CD14-positive monocyte (primary cell): ENCODE measurements around the gene RNF113B. TPM values are rescaled to one million over a fixed set of nuclear protein-coding genes. Genes with fewer than 3 reads are reported as not detected.

Experiments
- DNase-seq, 3 donors: peaks; one replicate each; pipeline ENCODE4 v3.0.0-alpha.2; 2011 to 2022
- H2AFZ ChIP-seq: 2 replicates; pipeline ENCODE4 v1.6.0; 2012; ENCODE audit warnings: mild to moderate bottlenecking, low read depth, low read length, inconsistent platforms; ENCODE audit not compliant: insufficient read depth, poor library complexity, severe bottlenecking
- H3K27ac ChIP-seq, 2 donors: 1 replicate in 1 of 2; 2 replicates in 1 of 2; pipeline ENCODE4 v1.5.1; 2012 to 2013; ENCODE audit warnings: low read length in 2 of 2, control low read depth in 1 of 2, inconsistent platforms in 1 of 2, low read depth in 1 of 2, mild to moderate bottlenecking in 1 of 2
- H3K27me3 ChIP-seq, 2 donors: one replicate each; pipeline versions ENCODE4 v1.6.0 to v1.6.1; 2011 to 2013; ENCODE audit warnings: low read length in 2 of 2; ENCODE audit not compliant: control insufficient read depth in 2 of 2, insufficient read depth in 2 of 2
- H3K36me3 ChIP-seq, 2 donors: replicated peaks in 1 of 2; 1 replicate in 1 of 2; 2 replicates in 1 of 2; pipeline versions ENCODE4 v1.5.1 to v1.6.1; 2012 to 2013; ENCODE audit warnings: low read length in 2 of 2, control low read depth in 1 of 2, inconsistent platforms in 1 of 2, mild to moderate bottlenecking in 1 of 2; ENCODE audit not compliant: insufficient read depth in 2 of 2, control insufficient read depth in 1 of 2
- H3K4me1 ChIP-seq, 2 donors: 1 replicate in 1 of 2; 2 replicates in 1 of 2; pipeline versions ENCODE4 v1.5.1 to v1.6.1; 2012 to 2013; ENCODE audit warnings: low read length in 2 of 2, control low read depth in 1 of 2, inconsistent platforms in 1 of 2, mild to moderate bottlenecking in 1 of 2, moderate library complexity in 1 of 2; ENCODE audit not compliant: insufficient read depth in 2 of 2, control insufficient read depth in 1 of 2
- H3K4me2 ChIP-seq: replicated peaks from 2 replicates; pipeline ENCODE3; 2012; ENCODE audit warnings: low read length, moderate library complexity, mild to moderate bottlenecking; ENCODE audit not compliant: poor library complexity, severe bottlenecking; ENCODE audit errors: extremely low read depth
- H3K4me3 ChIP-seq, 3 experiments: fragments of 200-600 bp in 1 of 3; sonication (generic) in 1 of 3; replicated peaks in 1 of 3; 1 replicate in 2 of 3; 2 replicates in 1 of 3; pipeline ENCODE4 v1.5.1; 2011 to 2013; ENCODE audit warnings: low read length in 3 of 3, mild to moderate bottlenecking in 3 of 3, control low read depth in 2 of 3, low read depth in 2 of 3, inconsistent platforms in 1 of 3, moderate library complexity in 1 of 3
- H3K79me2 ChIP-seq: 2 replicates; pipeline ENCODE4 v1.6.0; 2012; ENCODE audit warnings: mild to moderate bottlenecking, control low read depth, inconsistent platforms, low read length, moderate library complexity; ENCODE audit not compliant: insufficient read depth
- H3K9ac ChIP-seq: 2 replicates; pipeline ENCODE4 v1.6.0; 2017; ENCODE audit warnings: low read length, mild to moderate bottlenecking; ENCODE audit not compliant: insufficient read depth, poor library complexity, severe bottlenecking
- H3K9me3 ChIP-seq, 2 donors: replicated peaks in 1 of 2; 1 replicate in 1 of 2; 2 replicates in 1 of 2; pipeline versions ENCODE4 v1.5.1 to v1.6.1; 2012 to 2013; ENCODE audit warnings: low read length in 2 of 2, control low read depth in 1 of 2; ENCODE audit not compliant: control insufficient read depth in 1 of 2, insufficient read depth in 1 of 2
- H4K20me1 ChIP-seq: 2 replicates; pipeline ENCODE4 v1.6.0; 2012; ENCODE audit warnings: mild to moderate bottlenecking, low read length, control low read depth, moderate library complexity; ENCODE audit not compliant: insufficient read depth
- H3K27ac Mint-ChIP-seq, 7 donors: one replicate each; pipeline ENCODE4 v1.8.0; 2020; ENCODE audit warnings: mild to moderate bottlenecking in 7 of 7, mixed read lengths in 7 of 7, moderate library complexity in 6 of 7, inconsistent platforms in 2 of 7
- H3K27me3 Mint-ChIP-seq, 3 donors: one replicate each; pipeline ENCODE4 v1.8.0; 2021 to 2022; ENCODE audit warnings: low read depth in 3 of 3, mild to moderate bottlenecking in 3 of 3, mixed read lengths in 3 of 3, moderate library complexity in 3 of 3, inconsistent platforms in 1 of 3
- H3K36me3 Mint-ChIP-seq, 2 donors: one replicate each; pipeline ENCODE4 v1.8.0; 2020; ENCODE audit warnings: mixed read lengths in 2 of 2, inconsistent platforms in 1 of 2, mild to moderate bottlenecking in 1 of 2
- H3K4me1 Mint-ChIP-seq: one replicate; pipeline ENCODE4 v1.8.0; 2020; ENCODE audit warnings: mild to moderate bottlenecking, mixed read lengths
- H3K4me3 Mint-ChIP-seq, 2 donors: one replicate each; pipeline ENCODE4 v1.8.0; 2020; ENCODE audit warnings: mild to moderate bottlenecking in 2 of 2, mixed read lengths in 2 of 2, moderate library complexity in 1 of 2
- H3K9me3 Mint-ChIP-seq, 7 donors: one replicate each; pipeline ENCODE4 v1.8.0; 2020 to 2022; ENCODE audit warnings: mixed read lengths in 7 of 7, mild to moderate bottlenecking in 6 of 7, moderate library complexity in 6 of 7, inconsistent platforms in 2 of 7
- CTCF ChIP-seq: fragments of 200-600 bp; IDR thresholded peaks from one replicate; pipeline ENCODE4 v1.8.0; 2022; ENCODE audit warnings: antibody characterized with exemption, mild to moderate bottlenecking
- WGBS: methylation state at CpG from one replicate; pipeline ENCODE4 v1.1.5; 2013; ENCODE audit warnings: missing lambda C conversion rate; ENCODE audit not compliant: insufficient coverage; 5-methylcytosine and 5-hydroxymethylcytosine counted together
- intact Hi-C, 2 donors: fragments of 100-400 bp; cut with micrococcal nuclease; formaldehyde crosslinking; loops; one replicate each; pipeline versions ENCODE4 v1.15.0 to v1.15.1; 2023
- polyA plus RNA-seq, 3 donors: library from polyadenylated mRNA; depleted of rRNA in 1 of 3; unstranded in 2 of 3; stranded (reverse) in 1 of 3; fragments of 300-500 nt in 2 of 3; fragments of >200 nt in 1 of 3; fragmentation: Illumina TruSeq in 2 of 3; gene quantifications; 1 replicate in 2 of 3; 2 replicates in 1 of 3; pipeline ENCODE4 v1.2.3, GENCODE V29; 2012 to 2021

RNF113B gene
- polyA plus RNA-seq, 3 donors, result not detected

DNA sequence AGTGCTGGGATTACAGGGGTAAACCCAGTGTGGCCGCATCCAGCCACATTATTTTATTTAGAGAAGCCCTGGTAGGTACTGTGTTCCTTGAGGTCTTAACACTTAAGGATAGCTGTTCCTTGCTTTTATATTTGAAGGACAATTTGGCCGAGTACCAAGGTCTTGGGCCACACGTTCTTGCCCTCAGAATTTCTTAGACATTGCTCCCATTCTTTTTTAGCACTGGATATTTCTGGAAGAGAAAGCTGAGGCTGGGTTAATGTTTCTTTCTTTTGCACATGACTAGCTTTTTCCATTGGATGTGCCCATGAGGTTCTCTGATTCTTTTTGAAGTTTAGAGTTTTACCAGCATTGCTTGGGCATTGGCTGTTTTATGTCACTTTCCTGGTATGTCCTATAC, 5.5 kb upstream of the RNF113B start:
- TF ChIP-seq CTCF, result no peak
- H3K79me2 ChIP-seq, result no peaks in the 10 kb centered on the region
- intact Hi-C loops, result no loop called here
- no CpG with 5 or more reads among the region's 3 CpGs for WGBS
- Mint-ChIP-seq H3K36me3 (no peaks in the 10 kb centered on the region), H3K27me3 (peaks cover 0 to 3% (median 0%) of the 10 kb centered on the region in 3 donors), H3K27ac (no peak overlapping the region), H3K4me3 (no peak overlapping the region), H3K4me1 (no peaks in the 10 kb centered on the region), H3K9me3 (peaks cover 0 to 4% (median 1%) of the 10 kb centered on the region in 7 donors)
- H3K4me2 ChIP-seq, result no peak overlapping the region
- H3K9me3 ChIP-seq, result no peaks in the 10 kb centered on the region
- no peaks in the 10 kb centered on the region for H3K27me3 ChIP-seq
- H3K27ac ChIP-seq, result no peak overlapping the region
- H3K4me3 ChIP-seq, result no peak overlapping the region
- no peak overlapping the region for H2AFZ ChIP-seq
- no peaks in the 10 kb centered on the region for H4K20me1 ChIP-seq
- no peaks in the 10 kb centered on the region for H3K4me1 ChIP-seq
- H3K9ac ChIP-seq, result no peak overlapping the region
- H3K36me3 ChIP-seq, result no peaks in the 10 kb centered on the region
- no peak for DNase-seq

DNA sequence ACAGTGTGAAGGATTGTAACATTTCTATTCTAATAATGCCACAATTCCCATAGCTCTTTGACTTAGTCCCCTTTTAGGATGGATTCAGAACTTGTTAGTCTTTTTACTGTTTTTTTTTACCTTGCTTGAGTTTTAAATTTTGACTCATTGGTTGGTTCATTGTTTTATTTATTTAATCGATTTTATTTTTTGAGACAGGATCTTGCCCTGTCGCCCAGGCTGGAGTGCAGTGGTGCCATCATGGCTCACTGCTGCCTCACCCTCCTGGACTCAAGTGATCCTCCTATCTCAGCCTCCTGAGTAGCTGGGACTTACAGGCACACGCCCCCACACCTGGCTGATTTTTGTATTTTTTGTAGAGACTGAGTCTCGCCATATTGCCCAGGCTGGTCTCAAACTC, 5.1 kb upstream of the RNF113B start:
- Mint-ChIP-seq H3K36me3 (no peaks in the 10 kb centered on the region), H3K9me3 (peaks cover 0 to 6% (median 1%) of the 10 kb centered on the region in 7 donors), H3K4me3 (no peak overlapping the region), H3K27ac (no peak overlapping the region), H3K4me1 (no peaks in the 10 kb centered on the region), H3K27me3 (peaks cover 0 to 4% (median 0%) of the 10 kb centered on the region in 3 donors)
- Histone ChIP-seq H3K9ac (no peak overlapping the region), H3K27me3 (no peaks in the 10 kb centered on the region), H4K20me1 (no peaks in the 10 kb centered on the region), H3K9me3 (peaks cover 0 to 1% of the 10 kb centered on the region in 2 donors), H3K79me2 (no peaks in the 10 kb centered on the region), H3K36me3 (no peaks in the 10 kb centered on the region), H3K4me3 (no peak overlapping the region), H2AFZ (no peak overlapping the region), H3K27ac (no peak overlapping the region), H3K4me2 (no peak overlapping the region), H3K4me1 (no peaks in the 10 kb centered on the region)
- 94% methylated on average over 2 of the region's 4 CpGs for WGBS
- intact Hi-C loops, result no loop called here
- no peak for TF ChIP-seq CTCF
- DNase-seq, result no peak
